GM12864 (cell line): ENCODE measurements around the gene CDH4.

Experiments used
- DNase-seq: peaks from one replicate; pipeline ENCODE4 v3.0.0-alpha.2; 2011; ENCODE audit warnings: low read depth
- H3K4me3 ChIP-seq: 2 replicates; pipeline ENCODE4 v1.5.1; 2011; ENCODE audit warnings: mild to moderate bottlenecking, low read depth, low read length, control low read depth
- TF ChIP-seq, protein P1 (sequence below): IDR thresholded peaks from 2 replicates; pipeline ENCODE4 v1.5.1; 2011; ENCODE audit warnings: low read depth, mild to moderate bottlenecking, moderate library complexity, low read length, control low read depth, inconsistent platforms; ENCODE audit errors: missing control alignments

CDH4 gene

DNA sequence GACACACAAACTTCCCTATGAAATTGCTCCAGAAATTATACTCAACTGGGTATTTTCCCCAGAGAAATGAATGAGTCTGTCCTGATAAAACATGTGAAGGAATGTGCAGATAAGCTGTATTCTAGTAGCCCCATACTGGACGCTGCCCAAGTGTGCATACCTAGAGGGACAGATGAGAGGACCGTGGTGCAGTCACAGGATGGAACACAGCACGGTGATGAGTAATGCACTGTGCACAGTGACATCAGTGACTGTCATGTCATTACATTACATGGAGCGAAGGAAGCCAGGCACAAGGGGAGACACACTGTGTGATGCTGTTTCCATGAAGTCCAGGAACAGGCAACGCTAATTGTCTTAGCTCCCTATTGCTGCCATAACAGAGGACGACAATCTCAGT, 155.5 kb downstream of the CDH4 start:
- no peak for DNase-seq
- no peak overlapping the region for H3K4me3 ChIP-seq
- TF ChIP-seq, protein P1, sequence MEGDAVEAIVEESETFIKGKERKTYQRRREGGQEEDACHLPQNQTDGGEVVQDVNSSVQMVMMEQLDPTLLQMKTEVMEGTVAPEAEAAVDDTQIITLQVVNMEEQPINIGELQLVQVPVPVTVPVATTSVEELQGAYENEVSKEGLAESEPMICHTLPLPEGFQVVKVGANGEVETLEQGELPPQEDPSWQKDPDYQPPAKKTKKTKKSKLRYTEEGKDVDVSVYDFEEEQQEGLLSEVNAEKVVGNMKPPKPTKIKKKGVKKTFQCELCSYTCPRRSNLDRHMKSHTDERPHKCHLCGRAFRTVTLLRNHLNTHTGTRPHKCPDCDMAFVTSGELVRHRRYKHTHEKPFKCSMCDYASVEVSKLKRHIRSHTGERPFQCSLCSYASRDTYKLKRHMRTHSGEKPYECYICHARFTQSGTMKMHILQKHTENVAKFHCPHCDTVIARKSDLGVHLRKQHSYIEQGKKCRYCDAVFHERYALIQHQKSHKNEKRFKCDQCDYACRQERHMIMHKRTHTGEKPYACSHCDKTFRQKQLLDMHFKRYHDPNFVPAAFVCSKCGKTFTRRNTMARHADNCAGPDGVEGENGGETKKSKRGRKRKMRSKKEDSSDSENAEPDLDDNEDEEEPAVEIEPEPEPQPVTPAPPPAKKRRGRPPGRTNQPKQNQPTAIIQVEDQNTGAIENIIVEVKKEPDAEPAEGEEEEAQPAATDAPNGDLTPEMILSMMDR = no peak

DNA sequence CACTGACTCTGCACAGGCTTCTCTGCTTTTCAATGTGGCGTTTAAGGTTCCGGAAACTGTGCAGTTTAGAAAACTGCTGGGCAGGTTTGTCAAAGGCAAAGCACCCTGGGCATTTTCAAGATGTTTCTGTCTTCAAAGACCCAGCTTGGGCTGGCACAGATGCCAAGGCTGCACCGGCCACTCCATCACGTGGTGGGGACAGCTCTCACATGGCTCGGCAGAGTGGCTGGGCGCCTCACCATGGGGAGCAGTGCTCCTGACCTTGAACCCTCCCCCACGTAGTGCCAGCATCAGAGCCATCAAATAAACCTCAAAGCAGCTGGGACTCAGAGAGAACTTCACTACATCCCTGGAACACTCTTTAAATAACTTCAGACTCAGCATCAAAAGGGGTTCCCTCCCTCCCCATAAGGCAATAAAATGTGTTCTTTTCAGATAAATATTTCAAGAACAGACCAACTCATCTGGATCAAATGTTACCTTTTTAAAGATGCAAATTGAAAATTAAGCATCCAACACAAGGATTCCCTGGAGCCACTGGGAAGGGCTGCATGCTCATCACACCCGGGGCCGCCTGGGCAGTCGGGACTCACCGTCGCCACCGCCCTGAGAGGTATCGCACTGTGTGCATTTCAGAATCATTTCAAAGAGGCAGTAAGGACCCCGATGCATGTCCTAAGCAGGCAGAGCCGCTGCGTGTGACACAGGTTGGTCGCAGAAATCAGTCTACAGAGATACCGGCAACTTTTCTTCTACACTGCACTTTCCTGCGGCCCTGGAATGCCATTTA, 157.1 kb downstream of the CDH4 start:
- TF ChIP-seq, protein P1 = no peak
- H3K4me3 ChIP-seq = no peak overlapping the region
- DNase-seq = no peak

DNA sequence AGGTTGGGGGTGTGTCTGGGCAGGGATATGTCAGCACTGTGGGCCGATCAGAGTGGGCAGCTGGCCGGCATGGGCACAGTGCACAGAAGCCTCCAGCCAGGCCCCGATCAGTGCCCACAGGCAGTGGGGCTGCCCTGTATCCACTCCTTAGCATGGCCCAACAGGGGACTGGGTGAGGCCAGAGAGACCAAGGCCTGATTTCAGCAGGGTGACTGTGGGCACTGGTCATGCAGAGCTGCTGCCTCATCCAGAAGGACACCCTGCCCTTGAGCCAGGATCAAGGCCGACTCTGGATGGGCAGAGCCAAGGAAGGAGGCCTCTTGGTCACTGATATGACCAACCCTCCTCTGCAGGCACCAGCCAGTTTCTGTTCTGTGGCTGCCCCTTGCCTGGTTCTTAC, 159.7 kb downstream of the CDH4 start:
- H3K4me3 ChIP-seq = no peak overlapping the region
- no peak for DNase-seq
- TF ChIP-seq, protein P1 = no peak

DNA sequence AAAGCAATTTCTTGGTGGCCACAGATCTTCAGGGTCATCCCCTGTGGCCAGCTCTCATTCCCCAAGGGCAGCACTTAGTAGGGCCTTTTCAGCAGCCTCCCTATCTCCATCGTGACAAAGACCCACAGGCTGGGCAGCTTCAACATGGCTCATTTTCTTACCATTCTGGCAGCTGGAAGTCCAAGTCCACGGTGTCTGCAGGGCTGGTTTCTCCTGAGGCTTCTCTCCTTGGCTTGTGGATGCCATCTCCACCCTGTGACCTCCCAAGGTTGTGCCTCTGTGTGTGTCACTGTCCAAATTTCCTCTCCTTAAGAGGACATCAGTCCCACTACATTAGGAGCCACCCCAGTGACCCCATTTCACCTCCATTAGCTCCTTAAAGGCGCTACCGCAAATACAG, 161.7 kb downstream of the CDH4 start:
- no peak overlapping the region for H3K4me3 ChIP-seq
- no peak for DNase-seq
- TF ChIP-seq, protein P1 = no peak

DNA sequence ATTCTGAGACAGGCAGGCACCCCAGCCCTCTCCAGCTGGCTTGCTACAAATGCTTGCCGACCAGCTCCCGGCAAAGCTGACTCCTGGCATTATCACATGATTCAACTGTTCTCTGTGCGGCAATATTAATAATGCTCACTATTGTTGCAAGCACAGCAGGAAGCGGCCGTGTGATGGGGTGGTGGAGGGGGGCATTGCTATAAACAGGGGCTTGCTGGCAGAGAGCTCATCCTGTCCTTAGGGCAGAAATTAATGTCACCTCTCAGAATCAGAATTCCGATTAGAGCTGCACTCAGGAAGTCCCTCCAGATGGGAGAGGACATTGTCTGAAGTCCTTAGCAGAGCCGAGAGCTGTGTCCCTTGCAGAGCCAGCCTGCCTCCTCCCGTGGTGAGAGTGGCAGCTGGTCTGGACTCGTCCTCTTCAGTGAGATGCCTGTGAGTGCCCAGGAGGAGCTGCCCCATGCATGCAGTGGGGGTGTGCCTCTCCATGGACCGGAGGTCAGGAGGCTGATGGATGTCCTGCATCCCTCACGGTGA, 162.5 kb downstream of the CDH4 start:
- TF ChIP-seq, protein P1 = no peak
- DNase-seq = no peak
- no peak overlapping the region for H3K4me3 ChIP-seq

DNA sequence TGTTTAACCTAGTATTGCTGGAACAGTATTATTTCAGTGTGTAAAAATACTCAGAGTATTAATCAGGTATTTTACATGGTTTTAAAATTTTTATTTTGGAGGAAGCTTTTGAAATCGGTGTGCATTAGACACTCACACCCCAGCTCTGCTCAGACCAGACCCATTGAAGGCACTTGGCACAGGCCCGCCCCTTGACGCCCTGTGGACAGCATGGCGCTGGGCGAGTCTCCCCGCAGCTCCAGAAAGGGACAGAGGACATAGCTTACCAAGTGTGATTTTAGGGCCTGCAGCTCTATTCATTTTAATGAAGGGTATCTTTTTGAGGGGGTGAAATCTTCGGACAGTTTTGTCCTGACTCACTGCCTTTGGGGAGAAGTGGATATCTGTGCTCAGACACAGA, 164.5 kb downstream of the CDH4 start:
- H3K4me3 ChIP-seq = no peak overlapping the region
- TF ChIP-seq, protein P1 = no peak

More for the DNA sequence above, 164.5 kb downstream of the CDH4 start:
- DNase-seq = no peak
